Hepatic stellate cell (primary cell): ENCODE results near the gene KCTD15.

Experiments used
- DNase-seq: peaks from one replicate; pipeline ENCODE4 v3.0.0; 2011; ENCODE audit warnings: low spot score

The KCTD15 gene

DNA sequence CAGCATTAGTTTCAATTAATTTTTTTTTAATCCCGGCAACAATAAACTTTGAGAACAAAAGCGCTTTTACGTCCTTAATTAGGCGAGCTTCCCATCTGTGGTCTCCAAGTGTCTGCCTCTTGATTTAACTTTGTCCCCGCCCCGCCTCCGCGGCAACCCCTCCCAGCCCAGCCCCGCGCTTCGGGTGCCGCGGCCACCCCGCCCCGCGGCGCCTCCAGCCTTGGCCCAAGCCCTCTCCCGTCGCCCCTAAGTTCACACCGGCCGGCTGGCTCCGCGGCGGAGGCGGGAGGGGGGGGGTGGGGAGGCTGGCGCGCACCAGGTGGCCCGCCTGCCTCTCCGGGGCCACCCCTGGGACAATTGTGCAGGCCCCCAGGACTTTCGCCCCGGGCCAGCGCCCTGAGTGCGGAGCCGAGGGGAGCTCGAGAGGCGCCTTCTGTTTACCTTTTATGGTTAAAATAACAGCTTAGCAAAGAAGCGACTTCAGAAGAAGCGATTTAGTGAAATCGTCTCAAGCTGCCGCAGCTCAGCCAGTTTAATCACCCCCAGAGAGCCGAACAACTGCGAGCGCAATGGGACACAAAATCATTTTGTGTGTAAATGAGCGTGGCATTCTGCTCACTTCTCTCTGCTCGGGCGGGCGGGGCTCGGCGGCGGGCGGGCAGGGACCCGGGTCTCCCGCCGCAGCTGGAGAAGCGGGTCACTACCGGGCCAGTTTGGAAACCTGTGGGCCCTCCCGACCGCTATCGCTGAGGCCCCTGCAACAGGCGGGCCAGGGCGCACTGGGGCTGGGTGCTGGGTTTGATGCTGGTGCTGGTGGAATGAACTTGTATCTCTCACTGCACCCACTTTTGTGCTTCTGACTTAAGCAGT is 1.4 kb downstream of the KCTD15 start:
- peak; percentile 38 for DNase-seq

DNA sequence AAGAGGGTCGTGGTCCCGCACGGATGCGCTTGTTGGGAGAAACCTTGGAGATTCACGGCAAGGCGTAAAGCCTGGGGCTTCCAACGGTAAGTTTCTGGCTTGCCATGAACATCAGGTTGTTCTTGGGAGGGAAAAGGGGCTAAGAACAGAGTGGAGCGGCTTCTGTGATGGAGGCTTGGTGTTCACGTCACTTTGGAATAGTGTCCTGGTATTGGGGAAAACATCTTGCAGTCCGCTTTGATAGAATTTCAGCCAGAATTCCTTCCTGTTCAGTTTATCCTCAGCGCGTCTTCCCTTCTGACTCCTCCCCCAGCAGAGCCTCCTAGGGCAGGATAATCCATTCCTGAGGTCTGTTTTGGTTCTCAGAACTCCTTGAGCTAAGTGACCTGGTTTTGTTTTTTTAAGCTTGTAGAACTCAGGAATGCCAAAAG is 2.0 kb downstream of the KCTD15 start:
- DNase-seq: peak; percentile 61

DNA sequence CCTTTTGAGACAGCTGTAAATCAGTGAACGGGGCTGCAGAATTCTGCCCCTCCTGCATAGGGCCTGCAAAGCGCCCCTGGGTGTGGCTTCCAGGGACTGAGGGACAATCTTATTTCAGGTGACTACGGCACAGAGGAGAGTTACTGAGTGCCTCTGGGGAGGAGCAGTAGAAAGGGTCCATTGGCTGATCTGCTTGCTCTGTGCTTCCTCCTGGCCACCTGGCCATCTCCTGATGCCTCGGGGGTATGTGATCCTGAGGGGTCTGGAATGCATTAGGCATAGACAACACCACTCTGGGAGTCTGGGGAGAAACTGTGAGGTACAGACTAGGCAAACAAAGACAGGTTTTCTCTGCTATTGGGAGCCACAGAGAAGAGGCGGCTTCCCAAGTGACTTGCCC is 2.8 kb downstream of the KCTD15 start:
- no peak for DNase-seq

DNA sequence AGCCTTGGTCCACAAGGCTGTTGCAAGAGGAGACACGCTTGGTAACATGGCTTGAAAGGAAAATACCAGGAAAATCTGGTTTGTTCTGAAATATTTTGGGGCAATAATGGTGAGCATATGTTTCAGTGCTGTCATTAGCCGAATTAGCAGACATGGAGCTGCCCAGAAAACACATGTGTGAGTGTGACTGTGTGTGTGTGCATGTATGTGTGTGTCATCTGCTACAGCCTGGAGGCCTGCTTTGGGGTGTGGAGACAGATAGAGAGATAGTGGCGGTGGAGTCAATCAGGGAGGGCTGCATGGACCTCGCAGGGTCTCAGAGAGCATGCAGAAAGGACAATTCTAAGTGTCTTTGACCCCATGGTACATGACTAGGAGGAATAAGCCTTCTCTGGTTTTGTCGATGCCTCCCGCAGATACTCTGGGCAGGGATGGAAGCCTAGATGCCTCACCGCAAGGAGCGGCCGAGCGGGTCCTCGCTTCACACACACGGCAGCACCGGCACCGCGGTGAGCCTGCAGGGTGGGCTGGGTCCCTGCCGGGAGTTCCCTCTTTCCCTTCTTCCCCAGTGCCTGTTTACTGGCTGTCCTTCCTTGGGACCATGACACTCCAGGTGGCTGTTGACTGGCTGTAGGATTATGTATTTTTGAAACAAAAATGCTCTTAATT is 3.5 kb downstream of the KCTD15 start:
- DNase-seq: no peak

DNA sequence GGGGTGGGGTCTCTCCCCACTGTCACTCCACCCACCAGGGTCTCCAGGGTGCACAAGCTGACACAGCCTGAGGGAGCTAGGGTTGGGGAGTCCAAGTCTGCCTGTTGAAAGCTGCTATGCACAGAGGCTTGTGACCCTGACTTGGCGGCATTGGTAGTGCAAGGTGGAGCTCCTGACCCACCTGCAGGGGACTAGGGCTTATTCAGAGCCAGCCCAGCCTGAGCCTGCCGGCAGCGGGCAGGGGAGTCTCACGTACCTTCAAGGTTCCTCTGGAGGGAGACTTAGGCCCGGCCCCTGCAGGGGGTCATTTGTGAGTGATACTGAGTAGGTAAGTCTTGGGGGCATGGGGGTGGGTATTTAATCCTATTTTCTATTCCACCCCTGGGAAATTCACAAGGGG is 4.7 kb downstream of the KCTD15 start:
- no peak for DNase-seq

DNA sequence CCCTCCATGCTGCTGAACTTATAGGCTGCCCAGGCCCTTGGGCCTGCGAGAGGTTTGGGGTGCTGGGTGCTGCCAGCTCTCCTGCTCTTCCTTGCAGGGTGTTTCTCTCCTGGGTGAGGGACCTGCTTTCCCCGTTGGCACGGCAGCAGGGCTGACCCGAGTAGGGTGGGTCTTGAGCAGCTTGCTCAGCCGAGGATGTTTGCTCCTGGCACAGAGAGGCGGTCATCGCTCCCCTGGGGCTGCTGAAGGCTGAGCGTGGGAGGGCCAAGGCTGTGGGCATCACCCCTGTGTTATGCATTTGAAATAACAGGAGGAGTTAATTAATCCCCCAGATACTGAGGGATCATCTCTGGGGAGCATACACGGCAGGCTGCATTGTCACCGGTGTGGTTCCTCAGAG is 5.3 kb downstream of the KCTD15 start:
- no peak for DNase-seq

DNA sequence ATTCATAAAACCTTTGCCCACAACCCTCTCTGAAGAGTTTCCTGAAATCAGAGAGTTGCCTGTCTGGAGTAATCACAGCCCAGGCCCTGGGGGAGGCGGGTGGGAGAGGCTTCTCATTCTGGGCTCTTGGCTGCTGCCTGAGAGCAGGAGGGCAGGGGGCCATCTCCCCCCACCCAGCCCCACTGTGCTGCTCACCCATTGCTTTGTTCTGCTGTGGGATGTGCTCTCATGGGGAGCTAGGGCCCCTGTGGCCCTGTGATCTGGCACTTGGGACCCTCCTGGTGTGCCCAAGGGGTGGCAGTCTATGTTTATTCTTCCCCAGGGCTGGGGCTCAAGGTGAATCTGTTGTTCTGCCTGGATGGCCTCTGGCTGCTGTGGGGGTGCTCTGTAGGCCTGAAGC is 6.1 kb downstream of the KCTD15 start:
- DNase-seq: no peak

DNA sequence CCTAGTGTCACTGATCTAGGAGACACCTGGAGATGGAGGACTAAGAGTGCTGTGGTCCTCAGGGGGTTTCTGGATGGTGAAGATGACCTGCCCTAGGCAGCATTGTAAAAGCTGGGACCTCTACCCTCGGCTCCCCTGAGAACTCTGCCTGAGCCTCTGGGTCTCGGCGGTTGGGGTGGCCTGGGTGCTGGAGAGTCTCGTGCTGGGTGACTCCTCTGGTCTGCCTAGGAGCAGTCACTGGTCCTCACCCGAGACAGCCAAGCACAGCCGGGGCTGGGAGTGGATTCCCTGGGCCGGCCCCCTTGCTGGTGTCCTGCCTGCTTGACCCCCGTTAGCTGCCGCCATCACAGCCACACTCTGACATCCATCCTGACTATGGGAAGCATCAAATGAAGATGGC is 6.7 kb downstream of the KCTD15 start:
- DNase-seq: no peak

DNA sequence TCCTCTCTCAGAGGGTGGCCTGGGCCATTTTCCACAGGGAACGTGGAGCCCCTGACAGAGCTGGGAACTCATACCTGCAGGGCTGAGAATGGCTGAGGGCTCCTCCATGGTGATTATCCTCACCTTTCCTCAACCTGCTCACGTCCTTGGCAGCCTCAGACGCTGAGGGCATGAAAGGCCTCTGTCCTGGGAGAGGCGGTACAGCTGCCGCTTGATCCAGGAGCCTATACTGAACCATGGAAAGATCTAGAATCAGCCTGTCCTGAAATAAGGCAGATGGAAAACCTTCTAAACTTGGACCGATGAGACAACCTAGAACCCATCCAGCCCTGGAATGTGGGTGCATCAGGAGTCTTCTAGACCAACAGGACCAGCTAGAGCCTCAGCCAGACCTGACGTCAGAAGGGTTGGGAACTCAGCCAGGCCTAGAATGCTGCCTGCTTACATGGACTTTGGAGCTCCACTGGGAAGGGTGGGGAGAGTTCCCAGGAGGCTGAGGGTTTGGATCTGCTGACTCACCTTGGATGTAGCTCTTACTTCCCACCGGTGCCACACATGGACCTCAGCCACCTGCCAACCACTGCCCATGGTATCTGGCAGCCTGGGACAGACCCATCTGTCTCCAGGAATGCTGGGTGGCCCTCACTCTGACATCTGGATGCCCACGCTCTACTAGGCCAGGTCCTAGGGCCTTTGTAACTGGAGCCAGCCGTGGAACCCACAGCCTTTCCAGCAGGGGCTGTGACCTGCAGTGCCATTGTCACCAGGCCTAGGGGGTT is 7.5 kb downstream of the KCTD15 start:
- peak; percentile 37 for DNase-seq

DNA sequence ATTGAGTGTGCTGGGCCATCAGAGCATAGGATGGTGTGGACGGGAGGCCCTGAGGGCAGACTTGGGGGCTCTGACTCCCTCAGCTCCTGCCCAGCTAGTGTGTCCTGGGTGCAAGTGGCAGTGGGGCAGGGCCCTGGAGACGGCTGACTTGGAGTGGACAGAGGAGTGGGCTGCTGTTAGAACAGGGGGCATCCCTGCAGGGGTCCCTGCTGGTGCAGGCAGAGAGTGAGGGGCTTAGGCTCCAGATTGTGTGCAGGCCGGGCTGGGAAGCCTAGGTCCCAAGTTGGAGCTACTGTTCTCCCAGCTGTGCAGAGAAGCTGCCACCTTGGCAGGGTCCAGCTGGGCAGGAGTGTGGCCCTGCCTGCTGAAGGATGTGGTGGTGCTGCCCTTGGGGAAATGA is 8.6 kb downstream of the KCTD15 start:
- no peak for DNase-seq

DNA sequence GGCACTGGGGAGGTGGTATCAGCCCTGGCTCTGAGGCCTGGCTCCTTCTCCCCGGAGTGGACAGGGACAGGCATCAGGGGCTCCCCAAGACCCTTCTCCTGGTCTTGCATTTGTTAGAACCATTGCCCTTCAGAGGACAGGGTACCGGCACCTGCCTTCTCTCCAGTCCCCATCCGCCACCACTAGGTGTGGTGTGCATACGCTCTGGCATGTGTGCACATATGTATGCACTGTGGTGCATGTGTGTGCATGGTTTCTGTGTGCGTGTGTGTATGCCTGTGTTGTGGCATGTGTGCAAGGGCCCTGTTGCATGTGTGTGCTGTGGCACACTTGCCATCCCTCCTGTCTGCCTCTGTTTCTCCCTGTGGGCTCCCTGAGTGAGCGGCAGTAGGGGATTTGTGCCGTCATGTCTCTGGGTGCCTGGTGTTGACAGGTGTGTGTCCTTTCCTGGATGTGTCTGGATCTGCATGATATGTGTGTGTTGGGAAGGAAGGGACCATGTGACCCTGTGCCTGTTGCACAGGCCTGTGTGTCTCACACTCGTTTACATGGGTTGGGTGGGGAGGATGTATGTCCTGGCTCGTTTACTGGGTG is 9.3 kb downstream of the KCTD15 start:
- no peak for DNase-seq

DNA sequence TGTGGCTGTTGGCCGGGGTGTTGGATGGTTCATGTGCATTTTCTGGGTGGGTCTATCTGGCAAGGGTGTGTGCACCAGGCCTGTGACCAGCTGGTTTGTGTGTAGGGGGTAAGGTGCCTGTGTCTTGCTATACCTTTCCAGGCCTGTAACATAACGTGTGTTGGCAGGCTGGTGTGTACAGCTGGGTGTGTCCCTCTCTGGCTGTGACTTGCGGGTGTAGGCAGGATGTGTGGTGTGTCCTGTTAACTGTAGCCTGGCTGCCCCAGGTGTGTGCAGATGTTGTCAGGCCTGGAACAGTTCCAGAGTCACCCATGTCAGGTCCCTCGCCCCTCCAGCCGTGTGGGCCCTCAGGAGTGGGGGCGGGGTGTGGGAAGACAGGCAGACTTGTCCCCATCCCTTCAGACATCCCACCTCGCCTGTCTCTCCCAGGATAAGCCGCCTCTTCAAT is 9.8 kb downstream of the KCTD15 start:
- DNase-seq: no peak

DNA sequence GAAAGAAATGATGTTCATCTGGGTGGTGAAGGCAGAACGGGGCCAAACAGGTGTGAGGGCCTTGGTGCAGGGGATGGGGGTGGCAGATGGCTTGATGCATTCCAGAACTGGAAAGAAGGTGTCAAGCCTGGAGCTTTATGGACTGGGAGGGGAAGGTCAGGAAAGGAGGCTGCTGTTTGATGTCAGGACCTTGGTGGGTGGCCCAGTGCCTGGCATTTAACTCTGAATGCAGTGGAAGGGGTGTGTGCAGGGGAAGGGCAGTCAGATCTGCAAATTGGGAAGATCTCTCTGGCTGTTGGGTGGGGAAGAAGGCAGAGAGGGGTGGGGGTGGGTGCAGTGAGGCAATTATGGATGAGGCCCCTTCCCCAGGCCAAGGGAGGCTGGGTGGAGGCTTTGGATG is 11.7 kb downstream of the KCTD15 start:
- DNase-seq: no peak

DNA sequence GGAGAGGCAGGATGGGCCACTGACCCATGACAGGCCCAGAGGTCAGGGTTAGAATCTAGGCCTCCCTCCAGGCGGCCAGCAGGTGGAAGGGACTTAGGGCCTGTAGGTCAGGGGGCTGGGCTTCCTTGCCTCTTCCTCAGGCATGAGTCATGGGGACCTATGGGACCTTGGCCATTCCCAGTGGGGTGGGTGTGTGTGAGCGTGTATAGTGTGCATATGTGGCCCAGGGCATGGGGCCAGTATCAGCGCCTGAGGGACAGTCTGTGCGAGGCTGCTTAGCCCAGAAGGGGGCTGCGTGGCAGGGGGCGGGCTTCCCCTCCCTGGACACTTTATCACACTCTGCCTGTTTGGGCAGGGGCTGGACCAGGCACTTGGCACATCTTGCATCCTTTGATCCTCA is 13.3 kb downstream of the KCTD15 start:
- no peak for DNase-seq

DNA sequence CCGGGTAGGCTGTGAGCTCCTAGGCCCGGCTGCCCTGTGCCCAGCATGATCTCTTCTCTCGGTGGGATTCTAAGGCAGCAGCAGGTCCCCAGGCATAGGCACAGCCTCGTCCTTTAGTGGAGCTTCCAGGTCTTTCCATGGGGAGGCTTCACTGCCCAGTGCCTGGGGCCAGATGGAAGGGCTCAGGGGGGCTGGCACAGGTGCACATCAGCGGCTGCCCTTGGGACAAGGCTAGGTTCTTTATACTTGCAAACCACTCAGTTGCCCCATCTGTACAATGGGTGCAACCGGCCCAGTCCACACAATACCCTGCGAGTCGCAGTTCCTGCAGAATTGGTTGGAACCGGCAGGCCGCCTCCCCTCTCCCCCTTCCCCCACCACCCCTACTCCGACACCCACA is 14.2 kb downstream of the KCTD15 start:
- no peak for DNase-seq

DNA sequence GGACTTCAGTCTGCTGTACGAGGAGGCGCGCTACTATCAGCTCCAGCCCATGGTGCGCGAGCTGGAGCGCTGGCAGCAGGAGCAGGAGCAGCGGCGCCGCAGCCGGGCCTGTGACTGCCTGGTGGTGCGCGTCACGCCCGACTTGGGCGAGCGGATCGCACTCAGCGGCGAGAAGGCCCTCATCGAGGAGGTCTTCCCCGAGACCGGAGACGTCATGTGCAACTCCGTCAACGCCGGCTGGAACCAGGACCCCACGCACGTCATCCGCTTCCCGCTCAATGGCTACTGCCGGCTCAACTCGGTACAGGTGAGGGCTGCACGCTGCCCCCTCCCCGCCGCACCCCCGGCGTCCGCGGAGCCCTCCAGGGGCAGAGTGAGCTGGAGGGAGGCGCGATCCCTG is 14.6 kb downstream of the KCTD15 start:
- no peak for DNase-seq

DNA sequence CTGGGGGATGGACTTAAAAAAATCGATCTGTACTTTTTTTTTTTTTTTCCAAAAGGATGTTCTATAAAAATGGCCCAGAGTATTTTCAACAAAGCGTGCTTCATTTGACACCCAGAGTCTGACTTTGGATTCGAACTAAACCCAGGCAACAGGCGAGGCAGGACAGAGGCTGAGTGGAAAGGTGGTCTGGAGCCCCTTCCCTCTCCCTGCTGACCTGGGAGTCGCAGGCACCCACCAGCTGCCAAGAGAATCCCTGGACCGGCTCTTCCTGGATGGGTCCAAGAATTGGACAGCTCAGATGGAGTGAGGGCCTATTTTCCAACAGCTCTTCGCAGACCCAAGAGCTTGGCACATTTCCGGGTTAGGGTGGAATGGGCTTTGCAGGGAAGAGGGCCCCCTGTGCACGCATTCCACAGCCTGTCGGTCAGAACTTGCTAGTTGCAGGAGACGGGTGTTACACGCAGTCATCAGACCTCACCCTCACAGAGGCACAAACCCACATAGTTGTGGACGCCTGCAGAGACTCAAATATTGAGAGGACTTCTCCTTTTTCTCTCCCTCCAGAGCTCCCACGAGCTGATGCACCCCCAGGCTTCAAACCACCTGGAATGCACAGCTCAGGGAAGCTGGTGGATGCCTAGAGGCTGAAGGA is 15.2 kb downstream of the KCTD15 start:
- no peak for DNase-seq

DNA sequence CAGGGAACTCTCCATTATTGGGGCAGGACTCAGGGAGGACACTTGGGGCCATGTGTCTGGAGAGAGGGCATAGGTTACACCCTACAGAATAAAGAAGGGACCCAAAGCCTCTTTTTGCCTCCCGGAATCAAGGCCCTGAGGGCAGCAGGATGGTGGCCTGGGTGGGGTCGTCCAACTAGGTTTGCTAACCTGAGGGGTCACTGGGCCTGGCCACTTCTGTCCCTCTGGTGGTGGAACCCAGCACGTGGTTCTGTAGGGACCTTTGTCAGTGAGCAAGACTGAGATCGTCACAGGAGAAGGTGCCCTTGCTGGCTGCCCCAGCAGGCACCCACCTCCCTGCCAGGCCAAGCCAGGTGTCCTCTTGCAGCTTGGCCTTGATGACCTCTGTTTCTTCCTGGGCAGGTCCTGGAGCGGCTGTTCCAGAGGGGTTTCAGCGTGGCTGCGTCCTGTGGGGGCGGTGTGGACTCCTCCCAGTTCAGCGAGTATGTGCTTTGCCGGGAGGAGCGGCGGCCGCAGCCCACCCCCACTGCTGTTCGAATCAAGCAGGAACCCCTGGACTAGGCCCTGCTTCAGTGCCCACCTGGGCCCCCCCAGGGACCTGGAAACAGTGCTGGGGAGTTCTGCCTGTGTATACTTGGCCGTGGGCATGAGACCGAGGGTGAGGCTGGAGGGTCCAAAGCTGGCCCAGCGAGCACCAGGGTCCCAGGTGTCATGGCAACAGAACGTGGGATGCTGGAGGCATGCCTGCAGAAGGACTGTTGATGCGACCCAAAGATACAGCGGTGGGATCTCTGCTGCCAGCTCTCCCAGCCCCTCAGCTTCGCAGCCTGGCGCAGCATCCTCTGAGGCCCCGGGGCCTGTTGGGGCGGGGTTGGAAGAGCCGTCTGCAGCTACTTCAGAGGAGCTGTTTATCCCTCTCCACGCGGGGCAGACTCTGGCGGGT is 16.0 kb downstream of the KCTD15 start:
- no peak for DNase-seq

DNA sequence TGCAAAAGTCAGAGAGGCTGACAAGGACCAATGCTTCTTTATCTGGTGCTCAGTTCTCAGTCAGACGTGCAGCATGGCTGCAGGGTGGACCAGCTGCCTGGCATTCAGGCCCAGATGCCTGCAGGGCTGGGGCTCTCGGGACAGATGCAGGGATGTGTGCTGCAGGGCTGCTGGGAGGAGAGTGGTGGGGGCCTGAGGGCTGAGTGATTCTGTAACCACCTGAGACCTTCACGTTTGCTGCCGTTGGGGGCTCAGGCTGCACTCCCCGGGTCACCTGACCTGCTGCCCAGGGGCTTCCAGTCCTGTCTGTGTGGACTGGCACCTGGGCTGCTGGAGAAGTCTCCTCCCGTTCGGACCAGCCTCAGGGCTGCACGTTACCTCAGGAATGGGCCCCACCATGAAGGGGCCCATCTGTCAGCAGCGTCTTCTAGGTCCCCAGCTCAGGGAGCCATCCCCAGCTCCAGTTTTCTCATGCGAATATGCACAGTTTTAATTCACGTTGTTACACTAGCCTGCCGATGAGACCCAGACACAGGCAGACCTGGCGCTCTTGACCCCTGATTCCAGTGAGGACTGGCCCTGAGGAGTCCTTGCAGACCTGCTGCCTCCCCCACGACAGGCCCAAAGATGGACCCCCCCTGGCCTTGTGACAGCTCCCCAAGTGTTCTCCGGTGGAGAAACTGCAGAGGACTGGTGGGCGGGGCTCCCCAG is 16.9 kb downstream of the KCTD15 start:
- DNase-seq: no peak
